Bone marrow (tissue), 2 donors: Measurements from ENCODE around the gene FMNL2.

ENCODE experiments used
- DNase-seq, 2 donors: peaks; one replicate each; lab custom pipeline; 2025; lab: John Stamatoyannopoulos, UW

Gene FMNL2

DNA sequence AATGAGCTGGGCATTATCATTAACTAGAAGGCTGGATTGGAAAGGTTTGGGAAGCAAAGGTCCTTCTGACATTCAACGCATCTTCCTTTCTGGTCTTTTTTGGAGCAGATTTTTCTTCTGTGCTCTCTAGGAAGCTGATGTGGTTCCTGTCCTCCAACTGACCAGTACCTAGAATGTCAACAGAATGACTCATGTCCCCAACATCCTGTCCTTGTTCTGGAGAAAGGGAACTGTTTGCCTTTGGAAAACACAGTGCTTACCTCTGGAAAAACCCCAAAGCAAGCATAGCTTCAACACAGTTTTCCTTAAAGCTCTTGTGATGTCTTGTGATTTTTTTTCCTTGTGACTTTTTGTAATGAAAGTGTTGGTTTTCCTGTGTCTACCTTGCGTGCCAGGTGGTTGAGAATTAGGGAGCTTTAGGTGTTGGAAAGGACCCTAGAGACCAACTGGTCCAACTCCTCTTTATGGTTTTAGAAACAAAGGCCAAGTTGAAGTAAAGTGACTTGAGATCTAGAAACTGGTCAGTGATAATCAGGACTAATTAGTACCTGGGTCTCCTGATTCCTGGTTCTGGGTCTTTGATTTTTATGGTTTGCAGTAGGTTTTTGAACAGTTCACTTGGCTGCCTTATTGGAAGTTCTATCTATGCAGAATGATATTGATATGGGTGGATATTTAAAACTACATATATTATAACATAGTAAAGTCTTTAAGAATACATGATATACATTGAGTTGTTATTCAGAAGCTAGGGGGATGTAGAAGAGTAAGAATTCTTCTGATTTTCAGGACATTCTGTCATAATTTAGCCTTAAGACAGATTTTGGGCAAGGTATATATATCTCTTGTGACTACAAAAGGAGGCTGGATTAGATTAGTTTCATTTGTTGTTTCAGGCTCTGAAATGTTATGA, 70.5 kb downstream of the FMNL2 start:
- no peak for DNase-seq

DNA sequence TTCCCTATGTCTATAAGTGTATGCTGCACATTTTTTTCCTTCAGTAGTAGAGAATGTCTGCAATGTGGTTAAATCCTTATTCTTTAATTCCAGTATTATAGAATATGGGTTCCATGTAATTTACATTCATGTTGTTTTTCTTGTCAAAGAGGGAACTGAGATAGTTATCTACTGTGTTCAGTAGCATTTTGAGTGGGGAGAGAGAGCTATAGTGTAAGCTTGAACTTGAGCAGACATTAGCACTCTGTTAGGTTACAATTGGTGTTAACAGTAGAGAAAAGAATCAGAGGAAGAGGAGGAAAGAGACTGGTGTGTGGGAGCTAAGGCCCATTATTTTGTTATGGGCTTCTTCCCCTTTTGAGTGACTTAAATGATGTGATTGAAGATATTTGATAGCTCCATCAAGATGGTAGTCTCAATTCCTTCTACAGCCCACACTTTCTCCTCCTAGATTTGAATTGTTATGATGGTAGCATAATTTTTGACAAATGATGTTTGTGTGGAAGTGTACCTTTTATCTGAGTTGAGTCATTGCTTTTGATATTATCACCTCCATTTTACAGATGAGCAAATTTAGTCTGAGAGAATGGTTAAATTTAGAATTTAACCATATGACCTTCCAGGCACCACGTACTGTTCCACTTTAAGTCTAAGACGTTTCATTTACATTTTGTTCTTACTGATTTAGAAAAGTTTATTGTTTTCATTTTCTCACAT, 71.3 kb downstream of the FMNL2 start:
- no peak for DNase-seq

DNA sequence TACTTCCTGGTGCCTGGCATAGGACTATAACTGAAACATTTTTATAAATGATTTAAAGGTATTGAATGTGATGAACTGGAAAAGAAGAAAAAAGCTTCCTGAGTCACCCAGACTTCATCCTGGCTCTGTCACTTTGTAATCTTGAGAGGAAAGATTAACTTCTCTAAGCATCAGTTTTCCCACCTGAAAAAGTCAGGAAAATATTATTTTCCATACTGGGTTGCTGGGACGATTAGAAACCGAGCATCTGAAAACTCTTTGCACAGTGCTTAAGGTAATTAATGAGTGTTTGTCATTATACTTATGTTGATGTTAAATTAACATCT, 71.8 kb downstream of the FMNL2 start:
- no peak for DNase-seq

- no peak for DNase-seq
Observed at GRCh38 chr2:152407204-152407721, 72.3 kb downstream of the FMNL2 start.

DNA sequence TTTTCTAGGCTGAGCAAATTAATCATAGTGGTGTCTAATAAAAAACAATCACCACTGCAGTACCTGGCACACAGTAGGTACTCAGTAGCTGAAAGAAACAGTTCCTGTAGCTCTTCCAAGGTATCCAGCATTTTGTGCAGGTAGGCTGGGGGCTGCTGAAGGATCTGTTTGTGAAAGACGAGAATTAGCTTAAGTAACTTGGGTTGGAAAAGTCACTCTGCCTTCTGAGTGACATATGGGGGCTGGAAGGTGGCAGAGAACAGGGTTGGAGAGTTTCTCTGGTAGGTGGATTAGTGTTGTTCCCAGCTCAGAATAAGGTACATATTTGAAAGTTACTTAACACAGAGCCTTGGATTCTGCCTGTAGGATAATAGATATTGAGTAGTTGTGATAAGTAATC, 72.8 kb downstream of the FMNL2 start:
- no peak for DNase-seq

DNA sequence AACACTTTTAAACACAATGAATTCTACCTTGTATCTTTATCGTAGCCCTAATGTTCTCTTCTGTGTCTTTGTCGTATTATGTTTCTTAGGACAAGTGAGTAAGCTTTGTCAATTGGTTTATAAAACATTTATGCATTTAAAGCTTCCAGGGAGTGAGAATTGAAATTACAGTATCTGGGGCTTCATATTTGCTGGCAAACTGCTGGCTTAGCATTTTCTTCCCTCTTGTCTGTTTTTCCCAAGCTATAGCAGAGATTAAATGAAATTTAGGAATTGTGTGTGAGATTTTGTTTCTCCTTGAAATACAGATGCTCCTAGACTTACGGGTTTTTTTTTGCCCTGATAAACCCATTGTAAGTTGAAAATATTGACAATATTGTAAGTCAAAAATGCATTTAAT, 73.3 kb downstream of the FMNL2 start:
- DNase-seq: no peak

DNA sequence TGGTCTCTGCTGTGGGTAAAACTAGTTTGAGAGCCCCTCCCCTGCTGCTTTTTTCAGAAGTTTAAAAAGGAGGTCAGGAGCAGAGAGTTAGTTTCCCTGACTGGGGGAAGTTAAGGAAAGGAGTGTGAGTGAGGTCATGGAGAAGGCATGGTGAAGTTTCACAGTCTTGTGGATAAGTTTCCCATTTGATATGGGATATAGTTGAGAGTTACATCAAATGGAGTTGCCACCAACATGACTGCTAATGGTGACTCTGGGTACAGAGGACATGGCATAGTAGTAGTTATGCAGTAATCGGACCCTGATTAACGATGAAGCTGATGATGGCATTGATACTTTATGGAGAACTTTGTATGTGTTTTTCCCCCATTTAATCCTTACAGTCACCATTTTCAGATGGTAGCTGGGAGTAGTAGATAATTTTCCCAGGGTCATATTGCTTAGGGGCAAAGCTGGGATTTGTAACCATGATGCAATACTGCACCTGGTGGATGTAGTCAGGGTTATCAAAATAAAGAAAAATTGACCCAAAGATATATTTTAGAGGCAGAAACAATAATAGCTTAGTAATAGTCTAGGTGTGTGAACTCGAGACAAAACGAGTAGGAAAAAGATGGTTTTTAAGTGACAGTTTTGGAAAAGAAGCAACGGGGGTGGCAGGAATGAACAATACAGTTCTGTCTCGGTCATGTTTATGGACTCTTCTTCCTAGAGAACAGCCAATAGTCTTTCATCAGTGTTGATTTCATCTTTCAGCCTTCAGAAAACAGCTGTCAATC, 74.6 kb downstream of the FMNL2 start:
- no peak for DNase-seq

DNA sequence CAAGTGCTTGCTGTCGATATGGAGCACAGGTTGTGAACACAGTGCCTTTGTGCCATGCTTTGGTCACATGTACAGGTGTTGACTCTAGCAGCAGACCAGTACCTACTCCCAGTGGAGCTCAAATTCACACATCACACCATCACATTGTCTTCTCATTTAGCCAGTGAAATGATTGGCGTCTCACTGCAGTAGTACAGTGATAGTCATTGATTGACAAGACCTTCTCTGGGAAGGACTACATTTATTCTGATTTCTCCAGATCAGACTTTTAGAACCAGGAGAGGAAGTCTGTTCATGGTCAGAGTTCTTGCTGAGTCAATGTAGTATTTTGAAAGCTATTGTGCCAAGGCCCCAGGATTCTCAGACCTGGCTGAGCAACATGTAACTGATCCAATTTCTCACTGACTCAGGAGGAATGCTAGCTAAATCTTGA, 75.2 kb downstream of the FMNL2 start:
- no peak for DNase-seq

GRCh38 chr2:152411154-152411553, 76.2 kb downstream of the FMNL2 start:
- peak in 1 of 2 donors; percentile 14 for DNase-seq

- no peak for DNase-seq
Observed at GRCh38 chr2:152413228-152414030, 78.5 kb downstream of the FMNL2 start.

- no peak for DNase-seq
Observed at GRCh38 chr2:152415231-152415642, 80.3 kb downstream of the FMNL2 start.

- no peak for DNase-seq
Observed at GRCh38 chr2:152415796-152416195, 80.8 kb downstream of the FMNL2 start.

DNA sequence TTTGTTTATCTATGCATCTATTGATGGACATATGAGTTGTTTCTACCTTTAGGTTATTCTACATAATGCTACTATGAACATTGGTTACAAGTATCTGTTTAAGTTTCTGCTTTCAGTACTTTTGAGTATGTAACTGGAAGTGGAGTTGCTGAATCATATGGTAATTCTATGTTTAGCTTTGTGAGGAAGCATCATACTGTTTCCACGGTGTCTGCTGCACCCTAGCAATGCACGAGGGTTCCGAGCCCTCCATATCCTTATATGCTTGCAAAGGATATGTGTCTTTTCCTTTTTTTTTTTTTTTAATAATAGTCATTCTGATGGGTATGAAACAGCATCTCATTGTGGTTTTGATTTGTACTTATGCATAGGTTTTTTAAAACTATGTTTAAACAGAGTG, 83.7 kb downstream of the FMNL2 start:
- peak in 1 of 2 donors; percentile 31 for DNase-seq

- DNase-seq: no peak
Observed at GRCh38 chr2:152419944-152420343, 85.0 kb downstream of the FMNL2 start.

- no peak for DNase-seq
Observed at GRCh38 chr2:152420363-152420762, 85.4 kb downstream of the FMNL2 start.

DNA sequence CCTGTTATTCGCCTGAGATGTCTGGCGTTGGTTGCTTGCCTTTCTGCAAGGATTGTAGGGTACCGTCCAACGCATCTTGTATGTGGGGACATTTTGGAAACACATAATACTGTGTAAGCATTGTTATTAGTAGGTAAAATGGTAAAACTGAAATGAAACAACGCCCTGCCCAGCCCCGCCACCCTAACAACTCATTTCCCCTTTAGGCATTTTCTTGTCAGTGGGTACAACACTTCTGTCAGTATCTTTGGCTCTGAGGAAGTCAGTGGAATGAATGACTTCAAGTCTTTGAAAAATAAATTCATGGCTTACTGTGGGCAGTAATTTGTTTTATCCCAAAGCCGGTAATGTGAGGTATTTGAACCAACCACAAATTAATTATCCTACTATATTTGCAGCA, 86.0 kb downstream of the FMNL2 start:
- no peak for DNase-seq

DNA sequence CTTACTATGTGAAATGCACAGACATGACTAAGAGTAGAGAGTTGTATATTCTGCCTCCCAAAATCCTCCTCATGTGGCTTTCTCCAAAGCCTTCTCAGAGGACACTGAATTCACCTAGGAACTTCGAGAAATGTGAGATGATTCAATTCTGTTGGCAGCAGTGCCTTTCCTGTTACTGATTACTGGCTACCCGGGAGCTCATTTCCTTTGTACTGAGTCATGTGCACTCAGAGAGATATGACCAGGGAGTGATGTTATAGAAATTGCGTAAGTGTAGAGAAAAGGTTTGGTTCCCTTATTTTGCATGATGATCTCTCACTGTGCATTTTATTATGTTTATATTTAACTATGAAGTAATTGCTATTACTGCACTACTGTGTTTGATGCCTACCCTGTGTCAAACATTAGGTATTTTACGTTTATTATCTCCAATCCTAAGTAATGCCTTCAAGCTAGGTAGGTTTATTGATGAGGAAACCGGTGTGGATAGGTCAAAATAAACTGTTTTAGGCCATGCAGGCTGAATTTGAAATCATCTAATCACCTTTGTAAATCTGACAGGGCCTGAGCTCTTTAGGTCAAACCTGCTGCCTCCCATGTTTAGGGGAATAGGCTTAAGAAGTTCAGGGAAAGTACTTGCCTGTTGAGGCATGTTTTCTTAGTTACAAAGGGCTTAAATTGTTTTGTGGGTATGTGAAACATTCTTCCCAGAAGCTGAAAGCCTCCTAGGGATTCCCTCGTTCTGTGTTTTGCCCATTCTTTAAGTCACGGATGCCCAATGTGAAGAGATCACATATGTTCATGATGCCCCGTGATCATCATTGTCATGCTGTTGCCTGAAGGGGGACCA, 86.8 kb downstream of the FMNL2 start:
- DNase-seq: peak in 1 of 2 donors; percentile 90

DNA sequence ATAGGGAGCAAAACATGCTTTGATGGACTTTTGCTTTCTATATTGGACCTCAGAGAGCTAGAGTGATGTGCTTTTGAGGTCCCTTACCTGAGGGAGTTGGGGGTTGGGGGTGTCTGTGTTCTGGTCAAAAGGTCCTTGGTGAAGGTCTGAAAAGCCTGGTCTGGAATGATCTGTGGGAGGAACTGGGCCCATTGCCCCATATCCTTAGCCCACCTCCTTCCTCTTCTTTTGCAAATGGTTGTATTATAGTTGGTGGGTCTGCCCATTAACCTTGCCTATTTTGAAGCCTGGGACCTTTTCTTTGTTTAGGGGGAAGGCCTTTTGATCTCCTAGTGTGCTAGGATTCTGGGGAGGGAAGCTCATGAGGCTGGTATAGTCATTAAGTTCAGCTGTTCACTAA, 88.7 kb downstream of the FMNL2 start:
- DNase-seq: no peak

GRCh38 chr2:152425765-152426727, 91.1 kb downstream of the FMNL2 start:
- DNase-seq: no peak
